T-helper 1 cell treated with Interleukin-12 subunit alpha and Interleukin-12 subunit beta and Interleukin-4 antibody, amounts not matched to agents 30 μg/mL and 1 μg/mL, for 36 hours (primary cell): ENCODE results near the gene DTX3.
"Not testable (repeated sequence)": the region's sequence is repeated elsewhere in the genome, so short reads cannot be mapped to it uniquely, and the experiment has no call there.

Source experiments
- H3K27ac Mint-ChIP-seq: one replicate; pipeline ENCODE4 v1.8.0; 2021; ENCODE audit warnings: mild to moderate bottlenecking, mixed read lengths
- H3K27me3 Mint-ChIP-seq: one replicate; pipeline ENCODE4 v1.8.0; 2021; ENCODE audit warnings: low read depth, mixed read lengths
- H3K36me3 Mint-ChIP-seq: one replicate; pipeline ENCODE4 v1.8.0; 2021; ENCODE audit warnings: low read depth, mixed read lengths
- H3K4me1 Mint-ChIP-seq: one replicate; pipeline ENCODE4 v1.8.0; 2021; ENCODE audit warnings: low read depth, mixed read lengths
- H3K4me3 Mint-ChIP-seq: one replicate; pipeline ENCODE4 v1.8.0; 2021; ENCODE audit warnings: mild to moderate bottlenecking, moderate library complexity, mixed read lengths
- H3K9me3 Mint-ChIP-seq: one replicate; pipeline ENCODE4 v1.8.0; 2021; ENCODE audit warnings: mixed read lengths

DTX3 gene

DNA sequence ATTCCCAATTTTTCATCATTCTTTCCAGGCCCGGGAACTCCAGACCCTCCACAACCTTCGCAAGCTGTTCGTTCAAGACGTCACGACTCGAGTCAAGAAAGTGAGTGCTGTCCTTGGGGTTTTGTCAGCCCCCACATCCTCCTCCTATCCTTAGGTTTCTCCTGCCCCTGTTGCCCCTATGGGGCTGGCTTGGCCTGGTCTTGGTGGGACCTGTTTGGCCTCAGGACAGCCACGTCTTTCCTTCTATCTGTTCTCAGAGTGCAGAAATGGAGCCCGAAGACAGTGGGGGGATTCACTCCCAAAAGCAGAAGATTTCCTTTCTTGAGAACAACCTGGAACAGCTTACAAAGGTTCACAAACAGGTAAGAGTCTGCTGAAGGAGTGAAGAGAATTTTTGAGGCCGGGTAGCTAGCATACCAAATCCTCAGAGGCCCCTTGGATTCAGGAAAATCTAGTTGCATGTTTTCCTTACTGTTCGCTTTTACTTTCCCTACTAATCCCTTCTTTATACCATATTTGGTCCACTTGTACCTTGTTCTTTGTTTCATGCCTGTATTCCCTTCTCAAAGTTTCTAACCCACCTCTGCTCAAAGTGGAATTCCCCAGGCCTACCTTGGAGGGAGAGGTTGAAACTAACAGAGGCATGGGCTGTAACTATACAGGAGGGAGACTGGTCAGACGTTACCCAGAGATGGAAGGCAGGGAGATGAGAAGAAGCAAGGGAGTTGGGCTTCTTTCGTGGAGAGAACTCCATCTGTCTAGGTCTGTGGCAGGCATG, 26.5 kb upstream of the DTX3 start:
- H3K4me3 Mint-ChIP-seq = no peak overlapping the region
- H3K36me3 Mint-ChIP-seq = no peaks in the 10 kb centered on the region
- peaks cover under 1% of the 10 kb centered on the region for H3K4me1 Mint-ChIP-seq
- no peak overlapping the region for H3K27ac Mint-ChIP-seq
- peaks cover 1% of the 10 kb centered on the region for H3K27me3 Mint-ChIP-seq
- no peaks in the 10 kb centered on the region for H3K9me3 Mint-ChIP-seq

DNA sequence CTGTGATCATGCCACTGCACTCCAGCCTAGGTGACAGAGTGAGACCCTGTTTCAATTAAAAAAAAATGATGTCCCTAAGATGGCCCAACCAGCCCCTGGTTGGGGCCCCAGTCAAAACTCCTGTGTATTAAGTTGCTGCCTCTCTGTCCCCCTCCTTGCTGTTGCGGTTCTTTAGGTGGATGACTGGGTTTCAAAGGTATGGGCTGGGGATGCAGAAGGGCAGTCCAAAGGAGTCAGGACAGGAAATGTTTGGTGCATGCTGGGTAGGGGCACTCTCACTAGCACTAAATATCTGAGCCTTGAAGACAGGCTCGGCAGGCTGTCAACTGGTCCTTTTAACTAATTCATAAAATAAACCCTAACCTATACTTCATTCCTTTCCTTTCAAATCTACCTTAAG, 25.6 kb upstream of the DTX3 start:
- Mint-ChIP-seq H3K9me3 (no peaks in the 10 kb centered on the region), H3K27me3 (peaks cover 5% of the 10 kb centered on the region), H3K4me3 (no peak overlapping the region), H3K4me1 (peaks cover 4% of the 10 kb centered on the region), H3K27ac (no peak overlapping the region), H3K36me3 (no peaks in the 10 kb centered on the region)

DNA sequence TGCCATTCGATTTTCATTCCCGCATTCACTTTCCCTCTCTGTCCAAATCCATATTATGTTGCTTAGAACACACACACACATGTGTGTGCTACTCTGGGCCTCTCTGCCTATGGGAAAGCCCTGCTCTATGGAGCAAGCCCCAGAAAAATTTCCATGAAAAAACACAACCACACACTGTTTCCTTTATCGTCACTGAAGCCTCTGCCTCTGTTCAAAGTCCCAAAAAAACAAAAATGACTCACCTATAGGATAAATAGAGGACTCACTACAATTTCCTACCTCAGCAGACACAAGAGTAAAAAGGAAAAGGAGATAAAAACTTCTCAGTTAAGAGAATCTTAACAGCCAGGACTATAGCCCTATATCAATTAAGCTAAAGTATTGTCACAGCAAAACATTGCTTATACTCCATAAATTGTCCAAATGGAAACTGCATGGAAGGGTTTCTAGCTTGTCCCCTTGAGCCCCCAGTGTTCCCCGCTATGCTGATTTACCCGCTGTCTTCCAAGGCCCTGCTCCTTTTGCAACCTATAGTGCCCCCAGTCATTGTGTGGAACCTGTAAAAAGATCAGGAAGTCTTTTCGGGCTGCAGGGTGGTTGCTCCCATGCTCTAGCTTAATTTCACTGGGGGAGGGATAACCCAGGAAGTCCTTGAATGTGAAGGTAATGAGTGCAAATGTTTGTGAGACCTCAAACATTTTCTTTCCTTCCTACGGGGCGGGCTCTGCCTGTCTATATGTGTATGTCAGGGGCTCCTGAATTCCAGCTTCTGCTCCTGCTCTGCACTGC, 24.8 kb upstream of the DTX3 start:
- no peak overlapping the region for H3K27ac Mint-ChIP-seq
- no peaks in the 10 kb centered on the region for H3K9me3 Mint-ChIP-seq
- H3K27me3 Mint-ChIP-seq = peaks cover 5% of the 10 kb centered on the region
- H3K4me1 Mint-ChIP-seq = peaks cover 4% of the 10 kb centered on the region
- H3K36me3 Mint-ChIP-seq = no peaks in the 10 kb centered on the region
- H3K4me3 Mint-ChIP-seq = no peak overlapping the region

DNA sequence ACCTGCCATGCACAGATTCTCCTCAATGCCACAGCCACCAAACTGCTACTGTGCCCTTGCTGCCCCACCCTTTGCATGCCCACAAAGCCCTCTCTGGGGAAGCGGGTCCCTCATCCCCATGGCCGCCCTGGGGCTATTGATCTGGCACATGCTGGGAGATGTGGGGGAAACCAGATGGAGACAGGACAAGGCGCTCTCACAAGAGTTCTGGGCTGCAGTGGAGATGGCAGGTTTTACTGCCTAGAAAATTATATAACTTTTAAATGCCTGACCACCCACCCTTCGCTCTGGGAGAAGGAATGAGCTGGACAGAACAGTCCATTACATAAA, 24.2 kb upstream of the DTX3 start:
- H3K4me3 Mint-ChIP-seq = no peak overlapping the region
- no peak overlapping the region for H3K27ac Mint-ChIP-seq
- no peaks in the 10 kb centered on the region for H3K9me3 Mint-ChIP-seq
- H3K27me3 Mint-ChIP-seq = peaks cover 5% of the 10 kb centered on the region
- no peaks in the 10 kb centered on the region for H3K36me3 Mint-ChIP-seq
- peaks cover 4% of the 10 kb centered on the region for H3K4me1 Mint-ChIP-seq

DNA sequence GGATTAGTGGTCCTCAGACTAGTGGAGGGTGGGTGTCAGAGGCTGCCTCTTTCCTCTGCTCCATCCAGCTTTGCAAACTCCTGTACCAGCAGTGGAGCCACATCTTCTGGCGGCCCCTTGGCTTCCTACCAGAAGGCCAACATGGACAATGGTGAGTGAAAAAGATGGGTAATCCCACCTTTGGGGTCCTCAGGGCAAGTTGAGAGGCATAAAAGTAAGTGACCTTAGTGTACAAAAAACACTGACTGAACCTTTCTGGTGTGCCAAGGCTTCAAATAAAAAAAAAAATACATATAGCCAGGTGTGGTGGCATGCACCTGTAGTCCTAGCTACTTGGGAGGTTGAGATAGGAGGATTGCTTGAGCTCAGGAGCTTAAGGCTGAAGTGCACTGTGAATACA, 22.8 kb upstream of the DTX3 start:
- H3K27ac Mint-ChIP-seq = no peak overlapping the region
- H3K9me3 Mint-ChIP-seq = no peaks in the 10 kb centered on the region
- H3K4me3 Mint-ChIP-seq = no peak overlapping the region
- no peaks in the 10 kb centered on the region for H3K36me3 Mint-ChIP-seq
- H3K4me1 Mint-ChIP-seq = peaks cover 4% of the 10 kb centered on the region
- H3K27me3 Mint-ChIP-seq = peaks cover 5% of the 10 kb centered on the region

DNA sequence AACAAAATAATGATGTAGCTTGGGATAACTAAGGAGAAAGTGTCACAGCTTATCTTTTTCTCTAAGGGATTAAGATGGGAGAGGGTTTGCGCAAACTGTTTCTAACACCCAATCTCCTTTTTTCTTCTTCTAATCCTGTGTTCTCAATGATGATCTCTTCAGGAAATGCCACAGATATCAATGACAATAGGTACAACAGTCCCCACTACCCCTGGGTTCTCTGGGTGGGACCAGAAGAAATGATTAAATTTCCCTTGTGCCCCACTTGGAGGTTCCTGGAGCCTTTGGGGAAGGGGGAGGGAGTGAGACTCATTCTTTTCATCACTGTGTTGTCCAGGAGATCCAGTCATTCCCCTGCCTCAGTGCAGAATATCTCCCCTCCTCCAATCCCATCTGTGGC, 22.2 kb upstream of the DTX3 start:
- Mint-ChIP-seq H3K36me3 (no peaks in the 10 kb centered on the region), H3K9me3 (no peaks in the 10 kb centered on the region), H3K27me3 (peaks cover 5% of the 10 kb centered on the region), H3K4me1 (peaks cover 4% of the 10 kb centered on the region), H3K4me3 (no peak overlapping the region), H3K27ac (no peak overlapping the region)

DNA sequence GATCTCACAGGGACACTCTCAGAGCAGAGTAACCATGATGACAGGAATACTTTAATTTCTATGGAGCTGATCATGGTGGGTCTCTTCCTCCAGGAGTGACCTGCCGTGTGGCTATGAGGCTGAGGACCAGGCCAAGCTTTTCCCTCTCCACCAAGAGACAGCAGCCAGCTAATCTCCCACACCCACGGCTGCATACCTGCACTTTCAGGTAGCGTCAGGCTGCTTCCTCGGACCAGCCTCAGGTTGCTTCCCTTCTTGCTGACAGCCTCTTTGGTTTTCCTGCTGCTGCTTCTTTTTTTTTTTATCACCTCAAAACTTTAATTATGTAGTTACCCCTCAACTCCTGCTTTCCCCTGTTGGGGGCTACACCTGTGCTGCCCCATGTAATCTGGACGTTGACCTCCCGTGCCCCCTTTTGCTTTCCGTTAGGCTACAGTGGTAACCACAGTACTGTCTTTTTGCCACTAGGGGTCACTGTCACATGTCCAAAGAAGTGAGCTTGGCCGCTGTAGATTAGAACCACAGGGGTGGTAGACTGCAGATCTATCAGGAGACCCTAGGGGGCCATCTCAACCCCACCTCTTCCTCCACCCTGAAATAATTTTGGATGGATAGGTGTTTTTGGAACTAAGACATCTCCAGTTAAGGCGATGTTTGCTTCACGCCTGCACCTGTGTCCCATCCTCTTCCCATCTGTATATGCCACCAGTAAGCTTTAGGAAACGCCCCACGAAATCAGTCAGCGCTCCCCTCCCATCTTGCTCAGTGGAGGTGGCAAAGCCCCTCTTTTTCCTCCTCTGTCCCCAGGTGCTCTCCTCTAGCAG, 21.4 kb upstream of the DTX3 start:
- H3K4me1 Mint-ChIP-seq = peaks cover 4% of the 10 kb centered on the region
- H3K9me3 Mint-ChIP-seq = no peaks in the 10 kb centered on the region
- H3K4me3 Mint-ChIP-seq = no peak overlapping the region
- H3K27me3 Mint-ChIP-seq = peaks cover 5% of the 10 kb centered on the region
- no peaks in the 10 kb centered on the region for H3K36me3 Mint-ChIP-seq
- H3K27ac Mint-ChIP-seq = no peak overlapping the region

DNA sequence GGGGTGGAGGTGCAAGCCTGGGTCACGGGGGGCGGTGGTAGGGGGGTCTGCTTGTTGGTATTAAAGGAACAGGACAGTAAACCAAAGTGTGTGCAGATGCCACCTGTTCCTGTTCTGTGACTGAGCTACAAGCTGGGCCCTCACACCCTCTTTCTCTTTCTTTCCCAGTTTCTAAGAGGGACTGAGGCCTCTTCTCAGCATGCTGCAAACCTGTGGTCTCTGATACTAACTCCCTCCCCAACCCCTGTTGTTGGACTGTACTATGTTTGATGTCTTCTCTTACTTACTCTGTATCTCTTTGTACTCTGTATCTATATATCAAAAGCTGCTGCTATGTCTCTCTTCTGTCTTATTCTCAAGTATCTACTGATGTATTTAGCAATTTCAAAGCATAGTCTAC, 20.6 kb upstream of the DTX3 start:
- Mint-ChIP-seq H3K9me3 (no peaks in the 10 kb centered on the region), H3K27ac (no peak overlapping the region), H3K27me3 (peaks cover 5% of the 10 kb centered on the region), H3K4me3 (no peak overlapping the region), H3K36me3 (no peaks in the 10 kb centered on the region), H3K4me1 (peaks cover 4% of the 10 kb centered on the region)

DNA sequence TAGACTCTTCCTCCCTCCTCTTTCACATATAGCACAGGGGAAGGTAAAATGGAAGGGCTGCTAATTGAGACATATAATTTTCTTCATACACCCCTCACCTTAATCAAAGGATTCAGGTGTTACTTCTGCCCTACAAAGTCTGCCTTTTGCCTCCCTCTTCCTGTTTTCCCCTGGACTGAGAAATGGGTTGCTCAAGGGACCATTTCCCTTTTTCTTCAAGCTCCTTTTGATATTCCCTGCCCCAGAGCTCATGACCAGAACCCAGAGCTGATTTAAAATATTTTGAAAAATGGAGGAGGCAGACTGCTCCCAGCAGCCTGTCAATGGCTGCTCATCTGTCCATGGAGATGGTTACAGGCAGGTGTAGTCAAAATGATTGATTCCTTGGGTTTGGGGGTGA, 19.9 kb upstream of the DTX3 start:
- Mint-ChIP-seq H3K27ac (no peak overlapping the region), H3K9me3 (no peaks in the 10 kb centered on the region), H3K4me3 (no peak overlapping the region)

DNA sequence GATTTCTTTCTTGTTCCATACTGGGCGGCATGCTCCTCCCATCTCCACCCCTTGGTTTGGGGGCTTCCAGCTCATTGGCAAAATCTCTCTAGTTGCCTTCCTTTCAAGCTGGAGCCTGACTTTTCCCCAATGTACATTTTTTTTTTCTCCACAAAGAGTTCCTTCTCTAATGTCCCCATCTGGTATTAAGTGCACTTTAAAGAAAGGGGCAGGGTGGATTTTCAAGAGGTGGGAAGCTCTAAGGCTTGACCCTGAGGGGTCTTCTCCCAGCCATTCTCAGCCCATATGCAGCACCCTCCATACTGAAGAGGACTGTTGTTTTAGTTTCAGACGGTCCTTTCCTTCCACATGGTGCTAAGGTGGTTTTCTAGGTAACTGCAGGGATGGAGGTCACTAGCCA, 19.5 kb upstream of the DTX3 start:
- H3K36me3 Mint-ChIP-seq = no peaks in the 10 kb centered on the region
- H3K4me1 Mint-ChIP-seq = peaks cover 4% of the 10 kb centered on the region
- H3K9me3 Mint-ChIP-seq = no peaks in the 10 kb centered on the region
- H3K4me3 Mint-ChIP-seq = no peak overlapping the region
- peaks cover 5% of the 10 kb centered on the region for H3K27me3 Mint-ChIP-seq
- H3K27ac Mint-ChIP-seq = no peak overlapping the region

More for the DNA sequence above, 19.9 kb upstream of the DTX3 start:
- no peaks in the 10 kb centered on the region for H3K36me3 Mint-ChIP-seq
- H3K27me3 Mint-ChIP-seq = peaks cover 5% of the 10 kb centered on the region
- H3K4me1 Mint-ChIP-seq = peaks cover 4% of the 10 kb centered on the region

DNA sequence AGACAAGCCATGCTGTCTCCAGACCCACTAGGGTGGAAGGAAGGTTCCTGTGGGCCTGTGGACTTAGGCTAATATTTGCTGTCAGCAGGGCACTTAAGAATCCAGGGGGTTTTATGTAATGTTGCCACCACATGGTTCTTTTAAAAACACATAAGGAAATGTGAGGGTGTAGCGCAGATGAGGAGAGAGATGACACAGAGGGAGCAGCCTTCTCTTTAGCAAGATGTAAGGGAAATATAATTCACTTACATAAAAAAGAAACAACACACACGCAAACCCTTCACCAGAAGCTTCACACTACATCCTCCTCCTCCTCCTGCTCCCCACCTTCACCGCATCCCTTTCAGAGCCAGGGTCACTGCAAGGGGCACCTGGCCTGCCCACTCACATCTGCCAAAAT, 18.5 kb upstream of the DTX3 start:
- H3K27ac Mint-ChIP-seq = no peak overlapping the region
- H3K27me3 Mint-ChIP-seq = peaks cover 5% of the 10 kb centered on the region
- H3K9me3 Mint-ChIP-seq = no peaks in the 10 kb centered on the region
- H3K4me1 Mint-ChIP-seq = peaks cover 9% of the 10 kb centered on the region
- H3K4me3 Mint-ChIP-seq = no peak overlapping the region
- H3K36me3 Mint-ChIP-seq = no peaks in the 10 kb centered on the region

DNA sequence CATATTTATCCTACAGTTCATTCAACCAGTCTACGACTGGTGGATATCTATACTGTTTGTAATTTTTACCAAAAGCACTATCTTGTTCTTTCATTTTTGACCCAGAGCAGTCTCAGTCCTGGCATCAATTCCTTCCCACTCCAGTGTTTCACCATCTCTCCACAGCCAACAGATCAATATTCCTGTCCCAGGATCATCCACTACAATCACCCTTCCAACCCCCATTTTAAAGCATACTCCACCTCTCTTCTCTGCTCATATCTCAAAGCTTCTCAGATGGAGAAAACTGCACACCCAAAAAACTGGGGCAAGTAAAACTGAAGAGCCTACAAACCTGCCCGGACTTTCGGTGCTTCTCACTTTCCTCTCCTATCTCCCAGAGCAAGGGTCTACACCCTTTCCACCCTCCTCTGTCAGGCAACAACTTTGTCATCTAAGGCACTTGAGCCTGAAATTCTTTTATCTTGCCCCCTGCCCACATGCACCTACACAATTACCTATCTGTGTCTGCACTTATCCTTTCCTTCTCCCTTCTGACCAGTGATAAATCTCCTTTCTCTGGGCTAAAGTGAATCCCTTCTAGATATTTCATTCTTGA, 17.7 kb upstream of the DTX3 start:
- Mint-ChIP-seq H3K27ac (no peak overlapping the region), H3K4me3 (no peak overlapping the region), H3K4me1 (peaks cover 15% of the 10 kb centered on the region), H3K27me3 (peaks cover 5% of the 10 kb centered on the region), H3K36me3 (no peaks in the 10 kb centered on the region), H3K9me3 (no peaks in the 10 kb centered on the region)

DNA sequence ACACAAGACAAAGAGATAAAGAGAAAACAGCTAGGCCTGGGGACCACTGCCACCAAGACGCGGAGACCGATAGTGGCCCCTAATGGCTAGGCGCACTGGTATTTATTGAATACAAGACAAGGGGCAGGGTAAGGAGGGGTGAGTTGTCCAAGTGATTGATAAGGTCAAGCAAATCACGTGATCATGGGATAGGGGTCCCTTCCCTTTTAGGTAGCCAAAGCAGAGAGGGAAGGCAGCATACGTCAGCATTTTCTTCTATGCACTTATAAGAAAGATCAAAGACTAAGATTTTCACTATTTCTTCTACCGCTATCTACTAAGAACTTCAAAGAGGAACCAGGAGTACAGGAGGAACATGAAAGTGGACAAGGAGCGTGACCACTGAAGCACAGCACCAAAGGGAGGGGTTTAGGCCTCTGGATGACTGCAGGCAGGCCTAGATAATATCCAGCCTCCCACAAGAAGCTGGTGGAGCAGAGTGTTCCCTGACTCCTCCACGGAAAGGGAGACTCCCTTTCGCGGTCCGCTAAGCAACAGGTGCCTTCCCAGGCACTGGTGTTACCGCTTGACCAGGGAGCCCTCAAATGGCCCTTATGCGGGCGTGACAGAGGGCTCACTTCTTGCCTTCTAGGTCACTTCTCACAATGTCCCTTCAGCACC, 15.5 kb upstream of the DTX3 start:
- not testable (repeated sequence) for H3K4me3 Mint-ChIP-seq, H3K27me3 Mint-ChIP-seq, H3K27ac Mint-ChIP-seq, H3K9me3 Mint-ChIP-seq, H3K36me3 Mint-ChIP-seq
- peaks cover 22% of the 10 kb centered on the region for H3K4me1 Mint-ChIP-seq

DNA sequence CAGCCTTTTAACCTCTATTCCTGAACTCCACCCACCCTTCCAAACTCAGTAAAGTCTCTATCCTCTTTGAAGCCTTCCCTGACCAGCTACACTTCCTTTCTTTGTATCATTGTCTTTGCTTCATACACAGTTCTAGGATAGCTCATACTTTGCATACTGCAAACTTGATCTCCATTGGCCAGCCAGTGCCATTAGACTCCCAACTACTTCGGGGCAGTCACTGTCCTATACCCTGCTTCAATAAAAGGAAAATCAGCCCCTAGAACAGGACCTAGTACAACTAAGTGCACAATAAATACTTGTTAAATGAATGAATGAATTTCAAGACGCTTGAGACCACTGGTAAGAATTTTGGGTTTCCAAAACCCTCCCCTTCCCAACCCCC, 14.2 kb upstream of the DTX3 start:
- Mint-ChIP-seq H3K9me3 (no peaks in the 10 kb centered on the region), H3K36me3 (no peaks in the 10 kb centered on the region), H3K4me3 (peak overlapping the region; percentile 85), H3K27me3 (no peaks in the 10 kb centered on the region), H3K4me1 (peaks cover 22% of the 10 kb centered on the region), H3K27ac (peak overlapping the region; percentile 69)
